Smooth muscle cell (in vitro differentiated cells): Measurements from ENCODE around the gene SLC13A5. TPM values are rescaled to one million over a fixed set of nuclear protein-coding genes. Genes with fewer than 3 reads are reported as not detected.

Experiments used
- DNase-seq: peaks from one replicate; lab custom pipeline; 2025; ENCODE audit not compliant: unreplicated experiment; lab: John Stamatoyannopoulos, UW
- H2AFZ ChIP-seq: fragments of 200-600 bp; sonication (generic); 2 replicates; pipeline ENCODE4 v1.6.0; 2016; ENCODE audit warnings: antibody characterized with exemption, low read depth, mild to moderate bottlenecking
- H3F3A ChIP-seq: fragments of 200-600 bp; sonication (generic); 2 replicates; pipeline ENCODE4 v1.6.0; 2017; ENCODE audit warnings: antibody characterized with exemption, low read depth
- H3K27ac ChIP-seq: fragments of 200-600 bp; sonication (generic); 2 replicates; pipeline ENCODE4 v1.5.1; 2016; ENCODE audit warnings: low read depth, mild to moderate bottlenecking
- H3K27me3 ChIP-seq: fragments of 200-600 bp; sonication (generic); 2 replicates; pipeline ENCODE4 v1.6.1; 2016; ENCODE audit warnings: low read depth, mild to moderate bottlenecking
- H3K36me3 ChIP-seq: fragments of 200-600 bp; sonication (generic); 2 replicates; pipeline ENCODE4 v1.5.1; 2016; ENCODE audit warnings: low read depth
- H3K4me1 ChIP-seq: fragments of 200-600 bp; sonication (generic); 2 replicates; pipeline ENCODE4 v1.5.1; 2016; ENCODE audit warnings: low read depth
- H3K4me2 ChIP-seq: fragments of 200-600 bp; sonication (generic); 2 replicates; pipeline ENCODE4 v1.6.0; 2016; ENCODE audit warnings: mild to moderate bottlenecking
- H3K4me3 ChIP-seq: fragments of 200-600 bp; sonication (generic); 2 replicates; pipeline ENCODE4 v1.5.1; 2016; ENCODE audit warnings: mild to moderate bottlenecking
- H3K79me2 ChIP-seq: fragments of 200-600 bp; sonication (generic); 2 replicates; pipeline ENCODE4 v1.6.0; 2016; ENCODE audit warnings: low read depth, mild to moderate bottlenecking
- H3K9ac ChIP-seq: fragments of 200-600 bp; sonication (generic); 2 replicates; pipeline ENCODE4 v1.6.0; 2016; ENCODE audit warnings: low read depth
- H3K9me3 ChIP-seq: fragments of 200-600 bp; sonication (generic); replicated peaks from 2 replicates; pipeline ENCODE4 v1.5.1; 2016; ENCODE audit warnings: low read depth
- H4K20me1 ChIP-seq: fragments of 200-600 bp; sonication (generic); 2 replicates; pipeline ENCODE4 v1.6.0; 2016; ENCODE audit warnings: low read depth
- CTCF ChIP-seq: fragments of 200-600 bp; sonication (generic); IDR thresholded peaks from 2 replicates; pipeline ENCODE4 v1.5.1; 2017; ENCODE audit warnings: borderline replicate concordance, mild to moderate bottlenecking, antibody characterized with exemption; ENCODE audit not compliant: insufficient read depth, poor library complexity, severe bottlenecking
- WGBS: methylation state at CpG from one replicate; pipeline ENCODE4 v1.1.7; 2016; ENCODE audit warnings: low lambda C conversion rate; 5-methylcytosine and 5-hydroxymethylcytosine counted together
- polyA plus RNA-seq: library from polyadenylated mRNA; unstranded; fragments of >200 nt; fragmentation: Nextera tagmentation; extraction: Ambion mirVana; gene quantifications from 2 replicates; pipeline ENCODE4 v1.2.1, GENCODE V29; 2016
- total RNA-seq: library from RNA; depleted of rRNA; stranded (reverse); fragments of >200 nt; gene quantifications from 2 replicates; pipeline ENCODE4 v1.2.3, GENCODE V29; 2014

SLC13A5 gene
- total and polyA plus RNA-seq, 2 experiments from 2014 or later, result 2.3 TPM; not detected in 1

DNA sequence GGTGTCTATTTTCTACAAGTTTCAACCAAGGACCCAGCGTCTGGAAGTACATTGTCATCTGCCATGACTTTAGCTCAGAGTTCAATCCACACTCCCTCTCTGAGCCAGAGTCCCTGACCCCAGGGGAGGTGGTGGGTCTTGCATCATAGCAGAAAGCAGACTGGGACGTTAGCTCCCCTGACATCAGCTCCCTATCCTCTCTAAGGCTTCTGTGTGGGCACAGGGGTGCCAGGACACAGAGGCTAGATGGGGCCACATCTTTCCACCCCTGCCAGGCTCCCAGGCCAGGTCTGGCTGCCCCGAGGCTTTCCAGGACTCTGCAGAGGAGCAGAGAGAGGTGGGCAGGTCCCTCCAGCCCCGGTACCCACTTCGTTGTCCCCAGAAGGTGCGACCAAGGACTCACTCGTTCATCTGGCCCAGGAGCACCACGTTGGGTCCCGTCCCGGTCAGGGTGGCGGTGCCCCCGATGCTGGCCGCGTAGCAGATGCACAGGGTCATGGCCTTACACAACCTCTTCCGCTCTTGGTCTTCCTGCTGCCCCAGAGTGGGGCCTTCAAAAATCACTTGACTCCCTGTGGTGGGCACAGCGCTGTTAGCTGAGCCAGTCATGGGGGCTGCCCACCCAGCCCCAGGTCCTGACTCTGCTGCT, 10.5 kb downstream of the SLC13A5 start:
- no peaks in the 10 kb centered on the region for H3F3A ChIP-seq
- no peaks in the 10 kb centered on the region for H3K79me2 ChIP-seq
- no peaks in the 10 kb centered on the region for H3K4me1 ChIP-seq
- no peak overlapping the region for H2AFZ ChIP-seq
- no peak overlapping the region for H3K9ac ChIP-seq
- peaks cover 6% of the 10 kb centered on the region for H3K27me3 ChIP-seq
- no peaks in the 10 kb centered on the region for H3K9me3 ChIP-seq
- H3K36me3 ChIP-seq, result no peaks in the 10 kb centered on the region
- TF ChIP-seq CTCF, result no peak
- no peaks in the 10 kb centered on the region for H4K20me1 ChIP-seq
- no peak overlapping the region for H3K4me2 ChIP-seq
- H3K27ac ChIP-seq, result no peak overlapping the region
- no peak overlapping the region for H3K4me3 ChIP-seq
- 93% methylated on average over 16 of the region's 16 CpGs for WGBS
- DNase-seq, result no peak

DNA sequence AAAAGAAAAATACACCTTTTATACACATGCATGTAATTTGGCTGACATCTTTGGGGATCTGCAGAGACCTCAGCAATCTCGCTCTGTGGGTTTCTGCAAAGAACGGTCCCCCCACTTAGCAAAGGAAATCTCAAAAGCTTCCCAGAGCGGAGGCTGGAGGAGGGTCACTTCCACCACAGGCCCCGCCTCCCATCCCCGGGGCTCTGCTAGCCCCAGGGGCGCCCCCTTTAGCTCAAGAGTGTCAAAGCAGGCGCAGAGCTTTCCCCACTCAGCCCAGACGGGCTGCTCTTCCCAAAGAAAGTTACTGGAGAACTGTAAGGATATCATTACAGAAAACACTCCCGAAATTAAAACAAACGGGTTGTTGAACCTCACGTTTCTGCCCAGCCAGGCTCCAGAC, 11.4 kb downstream of the SLC13A5 start:
- no peaks in the 10 kb centered on the region for H3K36me3 ChIP-seq
- peaks cover under 1% of the 10 kb centered on the region for H3K27me3 ChIP-seq
- no peak overlapping the region for H3K27ac ChIP-seq
- no peak overlapping the region for H2AFZ ChIP-seq
- no peaks in the 10 kb centered on the region for H3K79me2 ChIP-seq
- no peak overlapping the region for H3K4me2 ChIP-seq
- no peak overlapping the region for H3K9ac ChIP-seq
- H4K20me1 ChIP-seq, result no peaks in the 10 kb centered on the region
- WGBS, result 33% methylated on average over 11 of the region's 11 CpGs
- H3K4me1 ChIP-seq, result no peaks in the 10 kb centered on the region
- H3K4me3 ChIP-seq, result no peak overlapping the region
- no peaks in the 10 kb centered on the region for H3F3A ChIP-seq
- no peak for DNase-seq
- peak; percentile 30 for TF ChIP-seq CTCF
- no peaks in the 10 kb centered on the region for H3K9me3 ChIP-seq

DNA sequence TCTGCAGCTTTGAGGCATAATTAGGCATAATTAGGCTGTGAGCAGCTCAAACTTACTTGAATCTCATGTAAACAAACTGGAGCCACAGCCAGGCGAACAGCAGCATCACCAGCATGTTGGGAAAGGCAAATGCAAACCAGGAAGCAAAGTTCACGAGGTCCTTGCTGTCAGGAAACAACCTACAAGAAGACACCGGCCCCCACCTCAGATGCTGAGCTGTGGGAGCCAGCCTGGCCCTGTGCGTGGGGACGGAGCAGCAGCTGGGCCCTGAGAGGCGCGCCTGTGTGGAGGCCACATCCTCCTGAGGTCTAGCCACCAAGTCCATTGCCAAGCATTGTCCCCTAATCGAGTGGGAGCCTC, 12.2 kb downstream of the SLC13A5 start:
- Histone ChIP-seq H3K4me1 (no peaks in the 10 kb centered on the region), H3K79me2 (no peaks in the 10 kb centered on the region), H3K4me3 (no peak overlapping the region), H3F3A (no peaks in the 10 kb centered on the region), H4K20me1 (no peaks in the 10 kb centered on the region), H3K36me3 (no peaks in the 10 kb centered on the region), H3K27me3 (no peaks in the 10 kb centered on the region), H3K4me2 (no peak overlapping the region), H3K27ac (no peak overlapping the region), H3K9me3 (no peaks in the 10 kb centered on the region), H2AFZ (no peak overlapping the region), H3K9ac (no peak overlapping the region)
- no peak for DNase-seq
- 90% methylated on average over 8 of the region's 8 CpGs for whole genome bisulfite sequencing
- no peak for TF ChIP-seq CTCF
